ENCODE results near the gene GOLT1A.

Gene GOLT1A

DNA sequence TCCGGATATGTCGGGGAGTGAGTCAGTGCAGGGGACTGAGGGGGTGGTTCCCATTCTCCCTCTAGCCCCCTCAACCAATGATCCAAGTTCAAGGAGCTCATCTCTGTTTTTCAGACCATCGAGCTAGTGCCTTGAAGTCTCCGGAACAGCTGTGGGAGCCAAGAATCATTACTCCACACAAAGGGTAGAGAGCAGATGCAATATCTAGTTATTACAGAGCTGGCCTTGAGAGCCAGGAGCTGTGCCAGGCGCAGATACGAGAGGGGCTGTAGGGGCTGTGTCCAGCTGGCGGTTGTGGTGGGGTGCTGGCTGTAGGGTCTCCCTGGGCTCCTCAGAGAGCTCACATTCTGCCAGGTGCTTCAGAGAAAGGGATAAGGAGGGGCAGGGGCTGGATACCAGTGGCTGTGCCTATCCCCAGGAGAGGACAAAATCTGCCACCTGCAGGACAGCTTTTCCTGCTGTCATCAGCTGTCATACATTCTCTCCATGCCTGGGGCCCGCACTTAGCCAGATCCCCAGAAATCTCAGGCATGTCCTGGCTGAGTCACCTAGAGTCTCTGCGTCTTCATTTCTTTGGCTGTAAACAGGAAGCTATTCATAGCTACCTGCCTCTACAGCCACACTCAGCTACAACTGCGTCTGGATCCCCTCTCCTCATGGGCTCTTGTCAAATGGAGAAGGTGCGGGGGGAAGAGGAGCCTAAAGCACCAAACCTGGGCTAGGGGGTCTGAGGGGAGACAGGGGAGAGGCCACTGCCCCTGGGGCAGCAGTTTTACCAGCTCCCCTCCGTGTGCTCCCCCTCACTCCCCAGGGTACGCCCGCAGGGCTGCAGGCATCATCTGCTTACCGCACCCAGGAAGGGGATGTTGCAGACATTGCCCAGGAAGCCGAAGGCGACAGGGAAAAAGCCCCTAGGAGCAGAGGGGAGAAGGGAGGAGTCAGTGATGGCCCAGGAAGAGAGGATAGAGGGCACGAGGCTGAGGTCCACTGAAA lies 15.1 kb downstream of the GOLT1A start:
- Histone ChIP-seq H3K9me3 (replicated peaks; ENCODE audit: low read length) (no peaks in the 10 kb centered on the region), H3K4me3 (ENCODE audit: low read length) (peak overlapping the region; percentile 23), H3K27me3 (ENCODE audit: control insufficient read depth, insufficient read depth, low read length) (peaks cover 34% of the 10 kb centered on the region), H3K9ac (ENCODE audit: low read depth, low read length) (no peak overlapping the region), H3K4me2 (ENCODE audit: low read length) (no peak overlapping the region), H3K4me1 (ENCODE audit: control insufficient read depth, insufficient read depth, low read length) (peaks cover 16% of the 10 kb centered on the region), H3K36me3 (ENCODE audit: insufficient read depth, low read length) (no peaks in the 10 kb centered on the region)

- peaks cover 36% of the 10 kb centered on the region for H3K27me3 ChIP-seq (ENCODE audit: control insufficient read depth, insufficient read depth, low read length)
These were observed 16.7 kb downstream of the GOLT1A start for GRCh38 chr1:204197068-204197467.

DNA sequence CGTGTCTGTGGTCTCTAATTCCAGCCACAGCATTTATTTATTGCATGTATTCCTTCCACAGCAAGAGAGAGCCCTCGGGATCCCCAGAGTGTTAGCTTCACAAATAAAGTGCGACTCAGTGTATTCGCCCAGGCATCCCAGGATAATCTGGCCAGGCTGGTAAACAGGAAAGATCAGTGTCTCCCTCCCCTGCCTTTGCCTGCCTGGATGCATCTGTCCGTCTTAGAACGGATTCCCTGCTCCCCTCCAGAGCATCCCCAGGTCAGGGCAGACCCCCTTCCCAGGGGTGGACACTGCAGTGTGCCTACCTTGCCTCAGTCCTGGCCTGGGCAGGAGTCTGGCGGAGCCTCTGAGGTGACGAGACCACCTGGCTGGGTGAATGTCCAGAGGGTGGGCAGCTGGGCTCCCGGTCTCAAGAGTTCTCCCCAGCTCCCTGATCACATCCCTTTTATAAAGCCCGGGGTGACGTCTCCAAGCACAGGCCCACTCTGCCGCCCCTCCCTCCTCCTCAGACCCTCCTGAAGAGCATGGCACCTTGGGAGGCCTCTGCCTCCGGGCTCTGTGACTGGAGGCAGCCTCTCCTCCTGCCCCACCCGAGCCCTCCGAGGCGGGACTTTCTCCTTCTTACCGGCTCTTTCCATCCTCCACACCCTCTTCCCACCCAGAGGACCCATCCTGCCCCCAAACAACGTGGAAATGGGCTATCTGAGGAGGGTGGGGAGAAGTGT lies 17.6 kb downstream of the GOLT1A start, which contains the start of gene KISS1:
Gene KISS1, minus strand, starts transcription at position 424 of the 728 bp plus-strand sequence. CDS start 3,615 bp downstream, outside the sequence.
- no peaks in the 10 kb centered on the region for H3K9me3 ChIP-seq (replicated peaks; ENCODE audit: low read length)
- peaks cover 44% of the 10 kb centered on the region for H3K27me3 ChIP-seq (ENCODE audit: control insufficient read depth, insufficient read depth, low read length)
- H3K4me3 ChIP-seq (ENCODE audit: low read length) = no peak within 1 kb of the TSS
- H3K4me2 ChIP-seq (ENCODE audit: low read length) = no peak within 1 kb of the TSS
- peaks cover 16% of the 10 kb centered on the region for H3K4me1 ChIP-seq (ENCODE audit: control insufficient read depth, insufficient read depth, low read length)
- no peak within 1 kb of the TSS for H3K9ac ChIP-seq (ENCODE audit: low read depth, low read length)
- H3K36me3 ChIP-seq (ENCODE audit: insufficient read depth, low read length) = no peaks in the 10 kb centered on the region

More at GRCh38 chr1:204197068-204197467, 16.7 kb downstream of the GOLT1A start:
- H3K36me3 ChIP-seq (ENCODE audit: insufficient read depth, low read length) = no peaks in the 10 kb centered on the region
- H3K4me1 ChIP-seq (ENCODE audit: control insufficient read depth, insufficient read depth, low read length) = peaks cover 16% of the 10 kb centered on the region
- no peak overlapping the region for H3K4me3 ChIP-seq (ENCODE audit: low read length)
- H3K9me3 ChIP-seq (replicated peaks; ENCODE audit: low read length) = no peaks in the 10 kb centered on the region
- no peak overlapping the region for H3K4me2 ChIP-seq (ENCODE audit: low read length)
- no peak overlapping the region for H3K9ac ChIP-seq (ENCODE audit: low read depth, low read length)

DNA sequence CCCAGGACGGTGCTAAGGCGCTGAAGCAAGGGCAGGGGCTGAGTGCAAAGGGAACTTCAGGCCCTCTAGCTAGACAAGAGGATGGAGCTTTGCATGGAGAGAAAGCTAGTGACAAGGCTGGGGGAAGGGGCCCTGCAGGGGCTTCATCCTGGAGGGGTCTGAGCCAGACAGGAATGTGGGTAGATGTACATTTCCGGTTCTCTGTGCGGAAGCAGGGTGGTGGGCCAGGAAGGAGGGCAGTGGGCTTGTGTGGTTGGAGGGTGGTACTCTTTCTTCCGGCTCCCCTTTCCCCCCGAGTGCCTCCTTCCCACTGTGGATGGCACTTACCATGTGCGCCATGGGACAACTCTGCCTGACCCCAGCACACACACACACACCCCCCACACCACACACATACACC lies 19.0 kb downstream of the GOLT1A start:
- Histone ChIP-seq H3K9ac (ENCODE audit: low read depth, low read length) (no peak overlapping the region), H3K4me2 (ENCODE audit: low read length) (no peak overlapping the region), H3K27me3 (ENCODE audit: control insufficient read depth, insufficient read depth, low read length) (peaks cover 52% of the 10 kb centered on the region), H3K36me3 (ENCODE audit: insufficient read depth, low read length) (no peaks in the 10 kb centered on the region), H3K4me3 (ENCODE audit: low read length) (no peak overlapping the region), H3K9me3 (replicated peaks; ENCODE audit: low read length) (no peaks in the 10 kb centered on the region), H3K4me1 (ENCODE audit: control insufficient read depth, insufficient read depth, low read length) (peaks cover 16% of the 10 kb centered on the region)

DNA sequence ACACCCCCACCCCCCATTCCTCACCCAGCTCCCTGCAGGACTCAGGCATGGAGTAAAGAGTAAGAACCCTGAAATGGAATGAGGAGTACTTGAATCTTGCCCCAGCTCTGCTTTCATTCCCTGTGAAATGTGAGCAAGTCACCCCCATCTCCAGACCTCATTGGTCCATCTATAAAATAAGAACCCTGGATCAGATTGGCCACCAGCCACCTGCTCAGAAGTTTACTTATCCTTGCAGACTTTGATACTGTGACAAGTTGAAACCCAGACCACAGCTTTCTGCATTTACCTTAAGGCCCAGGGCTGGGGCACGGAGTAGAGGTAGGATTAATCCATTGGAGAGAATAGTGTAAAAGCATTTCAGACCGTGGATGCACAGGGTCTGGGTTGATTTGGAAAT lies 19.7 kb downstream of the GOLT1A start:
- H3K36me3 ChIP-seq (ENCODE audit: insufficient read depth, low read length) = no peaks in the 10 kb centered on the region
- no peak overlapping the region for H3K4me2 ChIP-seq (ENCODE audit: low read length)
- no peaks in the 10 kb centered on the region for H3K9me3 ChIP-seq (replicated peaks; ENCODE audit: low read length)
- H3K4me3 ChIP-seq (ENCODE audit: low read length) = no peak overlapping the region
- peaks cover 59% of the 10 kb centered on the region for H3K27me3 ChIP-seq (ENCODE audit: control insufficient read depth, insufficient read depth, low read length)
- H3K9ac ChIP-seq (ENCODE audit: low read depth, low read length) = no peak overlapping the region
- peaks cover 11% of the 10 kb centered on the region for H3K4me1 ChIP-seq (ENCODE audit: control insufficient read depth, insufficient read depth, low read length)

DNA sequence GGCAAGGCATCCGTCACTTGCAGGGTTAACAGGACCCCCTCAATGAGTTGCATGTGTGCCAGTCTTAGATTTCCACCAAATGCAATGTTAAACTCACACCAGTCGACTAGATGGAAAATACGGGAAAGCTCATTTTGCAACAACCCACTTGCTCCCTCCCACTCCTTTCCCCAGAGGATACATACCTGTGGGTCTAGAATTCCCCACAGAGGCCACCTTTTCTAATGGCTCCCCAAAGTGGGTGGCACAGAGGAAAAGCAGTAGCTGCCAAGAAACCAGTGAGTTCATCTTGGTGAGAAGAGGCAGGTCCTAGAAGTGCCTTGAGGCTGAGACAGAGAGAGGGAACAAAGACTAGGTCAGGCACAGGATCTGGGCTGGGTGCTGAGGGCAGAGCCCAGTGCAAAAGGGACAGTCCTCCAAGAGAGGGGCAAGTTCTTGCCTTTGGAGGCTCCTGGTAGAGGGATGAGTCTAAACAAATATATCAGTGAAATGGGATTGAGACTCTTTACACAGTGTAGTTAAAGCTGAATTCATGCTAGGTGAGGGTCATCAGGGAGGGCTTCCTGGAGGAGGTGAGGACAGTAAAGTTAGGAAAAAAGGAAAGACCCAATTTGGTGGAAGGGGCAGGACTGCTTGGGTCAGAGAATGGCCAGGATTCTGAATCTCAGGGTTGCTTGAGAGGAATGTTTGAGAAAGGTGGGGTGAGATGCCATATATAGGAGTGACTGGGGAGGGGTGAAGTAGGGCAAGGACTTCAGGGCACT lies 21.0 kb downstream of the GOLT1A start:
- H3K4me1 ChIP-seq (ENCODE audit: control insufficient read depth, insufficient read depth, low read length) = no peaks in the 10 kb centered on the region
- no peaks in the 10 kb centered on the region for H3K9me3 ChIP-seq (replicated peaks; ENCODE audit: low read length)
- H3K4me3 ChIP-seq (ENCODE audit: low read length) = no peak overlapping the region
- H3K9ac ChIP-seq (ENCODE audit: low read depth, low read length) = no peak overlapping the region
- H3K4me2 ChIP-seq (ENCODE audit: low read length) = no peak overlapping the region
- H3K36me3 ChIP-seq (ENCODE audit: insufficient read depth, low read length) = no peaks in the 10 kb centered on the region
- H3K27me3 ChIP-seq (ENCODE audit: control insufficient read depth, insufficient read depth, low read length) = peaks cover 72% of the 10 kb centered on the region

GRCh38 chr1:204192046-204192445 lies 21.7 kb downstream of the GOLT1A start:
- H3K9me3 ChIP-seq (replicated peaks; ENCODE audit: low read length) = no peaks in the 10 kb centered on the region

DNA sequence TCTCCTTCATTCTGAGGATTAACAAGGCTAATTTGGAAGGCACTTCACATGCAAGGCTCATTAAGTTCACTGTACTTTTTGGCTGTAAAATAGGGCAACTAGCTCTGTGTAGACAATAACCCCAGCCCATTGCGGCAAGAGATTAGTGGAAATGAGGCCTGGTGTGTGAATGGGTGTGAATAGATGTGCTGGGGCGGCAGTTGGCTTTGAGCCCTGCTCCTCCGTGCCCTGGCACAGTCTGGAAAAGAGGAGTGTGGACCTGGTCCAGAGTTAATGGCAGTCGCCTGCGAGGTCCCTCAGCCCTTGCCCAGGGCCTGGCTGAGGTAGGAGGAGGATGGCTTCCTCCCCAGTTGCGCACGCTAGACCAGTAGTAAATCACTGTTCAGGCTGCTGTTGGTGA lies 22.3 kb downstream of the GOLT1A start:
- Histone ChIP-seq H3K9me3 (replicated peaks; ENCODE audit: low read length) (no peaks in the 10 kb centered on the region), H3K9ac (ENCODE audit: low read depth, low read length) (no peak overlapping the region), H3K4me3 (ENCODE audit: low read length) (no peak overlapping the region), H3K27me3 (ENCODE audit: control insufficient read depth, insufficient read depth, low read length) (peaks cover 80% of the 10 kb centered on the region), H3K4me2 (ENCODE audit: low read length) (no peak overlapping the region), H3K36me3 (ENCODE audit: insufficient read depth, low read length) (no peaks in the 10 kb centered on the region), H3K4me1 (ENCODE audit: control insufficient read depth, insufficient read depth, low read length) (no peaks in the 10 kb centered on the region)

More at GRCh38 chr1:204192046-204192445, 21.7 kb downstream of the GOLT1A start:
- Histone ChIP-seq H3K27me3 (ENCODE audit: control insufficient read depth, insufficient read depth, low read length) (peaks cover 79% of the 10 kb centered on the region), H3K4me3 (ENCODE audit: low read length) (no peak overlapping the region), H3K4me1 (ENCODE audit: control insufficient read depth, insufficient read depth, low read length) (no peaks in the 10 kb centered on the region), H3K4me2 (ENCODE audit: low read length) (no peak overlapping the region), H3K9ac (ENCODE audit: low read depth, low read length) (no peak overlapping the region), H3K36me3 (ENCODE audit: insufficient read depth, low read length) (no peaks in the 10 kb centered on the region)

DNA sequence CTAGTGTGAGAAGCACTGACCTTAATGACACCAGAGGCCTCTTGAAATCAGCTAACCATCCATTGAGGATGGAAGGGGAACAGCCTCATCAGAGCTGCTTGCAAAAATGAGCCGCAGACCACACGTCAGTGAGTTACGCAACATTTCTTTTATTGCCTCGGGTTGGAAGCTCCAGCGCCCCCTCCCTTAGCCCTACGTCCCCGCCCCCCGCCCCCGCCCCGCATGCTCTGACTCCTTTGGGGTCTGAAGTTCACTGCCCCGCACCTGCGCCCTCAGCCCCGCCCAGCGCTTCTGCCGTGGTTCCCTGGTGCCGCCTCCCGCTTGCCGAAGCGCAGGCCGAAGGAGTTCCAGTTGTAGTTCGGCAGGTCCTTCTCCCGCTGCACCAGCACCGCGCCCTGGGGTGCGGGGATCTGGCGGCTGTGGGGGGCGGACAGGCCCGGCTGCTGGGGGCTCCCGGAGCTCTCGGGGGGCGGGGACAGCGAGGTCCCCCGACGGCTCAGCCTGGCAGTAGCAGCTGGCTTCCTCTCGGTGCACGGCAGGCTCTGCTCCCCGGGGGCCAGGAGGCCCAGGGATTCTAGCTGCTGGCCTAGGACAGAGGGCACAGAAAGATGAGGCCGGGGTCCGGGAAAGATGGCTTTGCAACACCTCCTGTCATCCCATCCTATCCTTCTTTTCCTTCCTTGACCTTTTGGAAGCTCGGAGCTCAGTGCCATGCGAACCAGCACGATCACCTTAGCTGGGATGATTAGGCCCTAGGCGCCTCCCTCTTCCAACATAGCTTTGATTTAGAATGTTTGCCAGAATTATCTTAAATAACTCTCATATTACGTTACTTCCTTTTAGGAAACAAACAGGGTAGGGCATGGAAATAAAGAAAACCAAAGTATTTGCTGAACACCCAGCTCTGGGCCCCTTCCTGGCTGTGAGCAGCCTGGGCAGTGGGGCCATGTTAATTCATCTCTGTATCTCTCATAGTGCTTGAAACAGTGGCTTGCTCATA lies 23.3 kb downstream of the GOLT1A start:
- Histone ChIP-seq H3K4me2 (ENCODE audit: low read length) (no peak overlapping the region), H3K4me3 (ENCODE audit: low read length) (no peak overlapping the region), H3K27me3 (ENCODE audit: control insufficient read depth, insufficient read depth, low read length) (peaks cover 82% of the 10 kb centered on the region), H3K36me3 (ENCODE audit: insufficient read depth, low read length) (no peaks in the 10 kb centered on the region), H3K4me1 (ENCODE audit: control insufficient read depth, insufficient read depth, low read length) (no peaks in the 10 kb centered on the region), H3K9ac (ENCODE audit: low read depth, low read length) (no peak overlapping the region), H3K9me3 (replicated peaks; ENCODE audit: low read length) (no peaks in the 10 kb centered on the region)

GRCh38 chr1:204188959-204189639 lies 24.7 kb downstream of the GOLT1A start:
- Histone ChIP-seq H3K36me3 (ENCODE audit: insufficient read depth, low read length) (no peaks in the 10 kb centered on the region), H3K4me3 (ENCODE audit: low read length) (no peak overlapping the region), H3K9ac (ENCODE audit: low read depth, low read length) (no peak overlapping the region), H3K27me3 (ENCODE audit: control insufficient read depth, insufficient read depth, low read length) (peaks cover 75% of the 10 kb centered on the region), H3K4me2 (ENCODE audit: low read length) (no peak overlapping the region), H3K4me1 (ENCODE audit: control insufficient read depth, insufficient read depth, low read length) (no peaks in the 10 kb centered on the region), H3K9me3 (replicated peaks; ENCODE audit: low read length) (no peaks in the 10 kb centered on the region)
